HepG2 (cell line): Measurements from ENCODE around the gene RNU1-2. TPM values are rescaled to one million over a fixed set of nuclear protein-coding genes. Genes with fewer than 3 reads are reported as not detected.

ENCODE experiments used
- ARID5B ChIP-seq: IDR thresholded peaks from 2 replicates; pipeline ENCODE4 v1.4.0; 2020; ENCODE audit warnings: mild to moderate bottlenecking, missing genetic modification reagents
- ATF1 ChIP-seq: IDR thresholded peaks from 2 replicates; pipeline ENCODE4 v1.6.1; 2016; ENCODE audit warnings: mild to moderate bottlenecking, control low read depth
- CCDC6 ChIP-seq: sonication (generic); formaldehyde crosslinking; IDR thresholded peaks from 2 replicates; pipeline ENCODE4 v1.8.1; 2022; ENCODE audit warnings: mild to moderate bottlenecking, missing genetic modification reagents, moderate library complexity
- KLF6 ChIP-seq: IDR thresholded peaks from 2 replicates; pipeline ENCODE4 v1.8.0; 2016; ENCODE audit warnings: missing biosample characterization, missing genetic modification reagents
- ZBTB1 ChIP-seq: sonication (generic); formaldehyde crosslinking; IDR thresholded peaks from 2 replicates; pipeline ENCODE4 v1.4.0; 2020; ENCODE audit warnings: missing genetic modification reagents, borderline replicate concordance
- ZFP1 ChIP-seq: IDR thresholded peaks from 2 replicates; pipeline ENCODE4 v1.6.1; 2016
- ZMYM3 ChIP-seq: sonication (generic); formaldehyde crosslinking; IDR thresholded peaks from 2 replicates; pipeline ENCODE4 v1.5.1; 2020; ENCODE audit warnings: mild to moderate bottlenecking, missing genetic modification reagents
- ZMYM4 ChIP-seq: sonication (generic); formaldehyde crosslinking; IDR thresholded peaks from 2 replicates; pipeline ENCODE4 v1.8.1; 2023; ENCODE audit warnings: mild to moderate bottlenecking, missing genetic modification reagents
- ZNF275 ChIP-seq: sonication (generic); formaldehyde crosslinking; IDR thresholded peaks from 2 replicates; pipeline ENCODE4 v1.8.0; 2022; ENCODE audit warnings: missing genetic modification reagents, mild to moderate bottlenecking, inconsistent platforms, borderline replicate concordance
- ZNF724P ChIP-seq: sonication (generic); formaldehyde crosslinking; IDR thresholded peaks from 2 replicates; pipeline ENCODE4 v1.8.0; 2022; ENCODE audit warnings: missing genetic modification reagents, borderline replicate concordance
- polyA plus RNA-seq, 8 experiments: library from polyadenylated mRNA; depleted of rRNA in 3 of 8; stranded (reverse) in 7 of 8; unstranded in 1 of 8; fragments of >200 nt; fragmentation: Illumina TruSeq in 4 of 8; extraction: Trizol in 4 of 8; gene quantifications; 2 replicates each; pipeline versions ENCODE4 v1.2.1 to v1.2.3, GENCODE V29; 2011 to 2016; ENCODE audit warnings: low read depth in 4 of 8, missing spikeins in 1 of 8, mixed read lengths in 1 of 8; ENCODE audit not compliant: insufficient read depth in 1 of 8
- total RNA-seq, 5 experiments: library from RNA; depleted of rRNA; stranded (reverse); fragments of >200 nt; fragmentation: Illumina TruSeq; extraction: Trizol; gene quantifications; 2 replicates each; pipeline ENCODE4 v1.2.3, GENCODE V29; 2016; ENCODE audit warnings: low read depth in 1 of 5
- TF ChIP-seq, protein P1 (sequence below): sonication (generic); formaldehyde crosslinking; IDR thresholded peaks from 2 replicates; pipeline ENCODE4 v1.5.0; 2020; ENCODE audit warnings: mild to moderate bottlenecking, missing genetic modification reagents, borderline replicate concordance
- TF ChIP-seq, protein P2 (sequence below), 2 experiments: sonication (generic) in 1 of 2; formaldehyde crosslinking in 1 of 2; IDR thresholded peaks; 2 replicates each; pipeline versions ENCODE4 v1.4.0 to v1.6.1; 2016 to 2020; ENCODE audit warnings: borderline replicate concordance in 1 of 2, low read depth in 1 of 2, mild to moderate bottlenecking in 1 of 2, missing genetic modification reagents in 1 of 2

The RNU1-2 gene
- total and polyA plus RNA-seq, 2 of the 13 experiments (the other 11 are each of a cell fraction or from before 2014, with no cell fraction given) = under 0.01 to 11,018 TPM

DNA sequence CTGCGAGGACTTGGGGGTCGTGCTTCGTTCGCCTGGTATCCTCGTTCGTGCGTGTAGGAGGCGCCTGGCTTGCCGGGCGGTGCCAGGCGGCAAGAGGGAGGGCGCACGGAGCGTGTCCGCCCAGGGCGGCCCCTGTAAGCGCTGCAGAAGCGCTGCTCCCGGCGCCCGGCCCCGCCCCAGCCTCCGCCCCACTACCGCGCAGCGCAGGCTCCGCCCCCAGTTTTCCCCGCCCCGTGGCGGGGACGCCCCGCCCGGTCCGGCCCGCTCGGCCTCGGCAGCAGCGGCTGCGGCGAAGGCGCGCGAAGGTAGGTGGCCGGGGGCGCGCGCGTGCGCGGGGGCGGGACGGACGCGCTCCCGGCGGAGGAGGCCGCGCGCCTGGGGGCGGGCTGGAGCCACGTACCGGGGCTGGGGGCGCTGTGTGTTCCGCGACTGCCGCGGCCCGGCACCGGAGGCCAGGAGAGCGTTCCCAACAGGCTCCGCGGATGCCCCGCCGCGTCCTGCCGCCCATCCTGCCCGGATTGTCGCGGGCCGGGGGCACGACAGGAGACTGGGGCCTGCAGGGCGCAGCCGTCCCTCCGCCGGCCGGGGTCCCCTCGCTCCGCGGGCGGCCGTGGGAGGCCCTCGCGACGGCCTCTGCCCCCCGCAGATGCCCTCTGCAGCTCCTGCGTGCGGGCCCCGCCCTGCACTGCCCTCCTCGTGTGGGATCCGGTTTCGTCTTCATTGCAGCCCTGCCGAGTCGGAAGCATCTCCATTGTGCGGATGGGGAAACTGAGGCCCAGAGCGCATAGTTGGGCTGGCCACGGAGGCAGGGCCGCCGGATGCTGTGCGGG lies 18.3 kb downstream of the RNU1-2 start (continued):
- TF ChIP-seq, protein P1, sequence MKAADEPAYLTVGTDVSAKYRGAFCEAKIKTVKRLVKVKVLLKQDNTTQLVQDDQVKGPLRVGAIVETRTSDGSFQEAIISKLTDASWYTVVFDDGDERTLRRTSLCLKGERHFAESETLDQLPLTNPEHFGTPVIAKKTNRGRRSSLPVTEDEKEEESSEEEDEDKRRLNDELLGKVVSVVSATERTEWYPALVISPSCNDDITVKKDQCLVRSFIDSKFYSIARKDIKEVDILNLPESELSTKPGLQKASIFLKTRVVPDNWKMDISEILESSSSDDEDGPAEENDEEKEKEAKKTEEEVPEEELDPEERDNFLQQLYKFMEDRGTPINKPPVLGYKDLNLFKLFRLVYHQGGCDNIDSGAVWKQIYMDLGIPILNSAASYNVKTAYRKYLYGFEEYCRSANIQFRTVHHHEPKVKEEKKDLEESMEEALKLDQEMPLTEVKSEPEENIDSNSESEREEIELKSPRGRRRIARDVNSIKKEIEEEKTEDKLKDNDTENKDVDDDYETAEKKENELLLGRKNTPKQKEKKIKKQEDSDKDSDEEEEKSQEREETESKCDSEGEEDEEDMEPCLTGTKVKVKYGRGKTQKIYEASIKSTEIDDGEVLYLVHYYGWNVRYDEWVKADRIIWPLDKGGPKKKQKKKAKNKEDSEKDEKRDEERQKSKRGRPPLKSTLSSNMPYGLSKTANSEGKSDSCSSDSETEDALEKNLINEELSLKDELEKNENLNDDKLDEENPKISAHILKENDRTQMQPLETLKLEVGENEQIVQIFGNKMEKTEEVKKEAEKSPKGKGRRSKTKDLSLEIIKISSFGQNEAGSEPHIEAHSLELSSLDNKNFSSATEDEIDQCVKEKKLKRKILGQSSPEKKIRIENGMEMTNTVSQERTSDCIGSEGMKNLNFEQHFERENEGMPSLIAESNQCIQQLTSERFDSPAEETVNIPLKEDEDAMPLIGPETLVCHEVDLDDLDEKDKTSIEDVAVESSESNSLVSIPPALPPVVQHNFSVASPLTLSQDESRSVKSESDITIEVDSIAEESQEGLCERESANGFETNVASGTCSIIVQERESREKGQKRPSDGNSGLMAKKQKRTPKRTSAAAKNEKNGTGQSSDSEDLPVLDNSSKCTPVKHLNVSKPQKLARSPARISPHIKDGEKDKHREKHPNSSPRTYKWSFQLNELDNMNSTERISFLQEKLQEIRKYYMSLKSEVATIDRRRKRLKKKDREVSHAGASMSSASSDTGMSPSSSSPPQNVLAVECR (CRISPR knock-in tag) = peak; percentile 38; the same call in 1 of the 2 replicates
- TF ChIP-seq ARID5B (CRISPR knock-in tag) (0 out of 2 replicates have a peak, but pooled peaks have one; percentile 40), ZMYM4 (CRISPR knock-in tag) (peak; percentile 19; the same call in 1 of the 2 replicates), ZNF724P (CRISPR knock-in tag) (peak; percentile 15; the same call in 1 of the 2 replicates), KLF6 (CRISPR knock-in tag) (0 out of 2 replicates have a peak, but pooled peaks have one; percentile 50), ZMYM3 (CRISPR knock-in tag) (peak; percentile 73; the same call in 1 of the 2 replicates), ZFP1 (CRISPR knock-in tag) (no peak), ZBTB1 (CRISPR knock-in tag) (no peak), ATF1 (CRISPR knock-in tag) (no peak), CCDC6 (CRISPR knock-in tag) (no peak), ZNF275 (CRISPR knock-in tag) (0 out of 2 replicates have a peak, but pooled peaks have one; percentile 49)
- TF ChIP-seq, protein P2, sequence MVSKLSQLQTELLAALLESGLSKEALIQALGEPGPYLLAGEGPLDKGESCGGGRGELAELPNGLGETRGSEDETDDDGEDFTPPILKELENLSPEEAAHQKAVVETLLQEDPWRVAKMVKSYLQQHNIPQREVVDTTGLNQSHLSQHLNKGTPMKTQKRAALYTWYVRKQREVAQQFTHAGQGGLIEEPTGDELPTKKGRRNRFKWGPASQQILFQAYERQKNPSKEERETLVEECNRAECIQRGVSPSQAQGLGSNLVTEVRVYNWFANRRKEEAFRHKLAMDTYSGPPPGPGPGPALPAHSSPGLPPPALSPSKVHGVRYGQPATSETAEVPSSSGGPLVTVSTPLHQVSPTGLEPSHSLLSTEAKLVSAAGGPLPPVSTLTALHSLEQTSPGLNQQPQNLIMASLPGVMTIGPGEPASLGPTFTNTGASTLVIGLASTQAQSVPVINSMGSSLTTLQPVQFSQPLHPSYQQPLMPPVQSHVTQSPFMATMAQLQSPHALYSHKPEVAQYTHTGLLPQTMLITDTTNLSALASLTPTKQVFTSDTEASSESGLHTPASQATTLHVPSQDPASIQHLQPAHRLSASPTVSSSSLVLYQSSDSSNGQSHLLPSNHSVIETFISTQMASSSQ (IDR thresholded peaks at IDR 0.05; ENCODE audit: low read depth) = no peak
- TF ChIP-seq, protein P2 (CRISPR knock-in tag; IDR thresholded peaks at IDR 0.05; ENCODE audit: borderline replicate concordance) = no peak
